ENCODE results near the gene C1QTNF6.

Gene C1QTNF6

DNA sequence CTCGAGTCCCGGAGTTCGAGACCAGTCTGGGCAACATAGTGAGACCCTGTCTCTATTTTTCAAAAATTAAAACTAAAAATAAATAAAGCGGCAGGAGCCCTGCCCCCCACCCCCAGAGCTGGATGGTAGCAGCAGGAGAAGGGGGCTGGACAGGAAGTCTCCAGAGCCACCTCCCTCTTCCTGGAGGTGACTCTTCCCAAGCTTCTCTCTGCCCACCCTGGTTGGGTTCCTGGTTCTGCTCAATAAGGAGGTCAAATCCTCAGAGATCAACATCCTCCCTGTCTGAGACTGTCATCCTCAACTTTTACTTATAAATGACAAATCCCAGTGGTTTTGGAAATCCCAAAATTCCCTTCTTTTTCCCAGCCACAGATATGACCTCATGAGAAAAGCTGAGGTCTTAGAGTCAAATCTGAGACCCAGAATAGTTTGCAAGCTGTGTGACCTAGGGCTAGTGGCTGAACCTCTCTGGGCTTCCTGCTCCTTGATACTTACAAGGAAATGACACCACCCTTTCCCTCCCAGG lies 987 bp downstream of the C1QTNF6 start:
- DNase-seq = no peak

DNA sequence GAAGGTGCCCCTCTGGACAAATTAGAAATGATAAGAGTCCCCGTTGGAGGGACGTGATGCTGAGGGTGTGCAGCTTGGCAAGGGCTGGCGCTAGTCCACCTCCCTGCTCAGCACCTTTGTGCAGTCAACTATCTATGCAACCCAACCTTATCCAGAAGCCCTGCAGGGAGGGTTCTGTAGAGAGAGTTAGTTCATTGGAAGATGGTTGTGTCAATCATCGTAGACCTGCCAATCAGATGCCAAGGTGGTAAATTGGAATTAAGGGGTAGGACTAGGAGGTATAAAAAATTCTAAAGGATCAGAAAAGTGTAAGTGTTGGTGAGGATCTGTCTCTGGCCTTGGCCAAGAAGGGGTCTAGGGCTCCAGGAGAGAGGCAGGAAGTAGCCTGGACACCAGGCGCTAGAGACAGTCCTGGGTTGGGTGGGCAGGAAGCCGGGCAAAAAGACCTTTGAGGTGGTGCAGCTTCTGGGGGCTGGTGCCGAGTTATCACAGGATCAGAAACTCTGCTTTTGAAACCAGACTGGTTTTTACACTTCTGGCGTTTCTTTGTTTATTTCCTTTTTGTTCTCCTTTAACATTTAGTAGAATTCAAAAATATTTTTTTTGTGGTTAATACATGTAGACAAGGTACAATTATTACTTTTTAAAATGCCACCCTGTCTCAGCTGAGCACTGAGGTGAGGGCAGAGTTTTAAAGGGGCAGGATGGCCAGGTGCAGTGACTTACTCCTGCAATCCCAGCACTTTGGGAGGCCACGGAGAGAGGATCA lies 1.6 kb downstream of the C1QTNF6 start:
- no peak for DNase-seq

DNA sequence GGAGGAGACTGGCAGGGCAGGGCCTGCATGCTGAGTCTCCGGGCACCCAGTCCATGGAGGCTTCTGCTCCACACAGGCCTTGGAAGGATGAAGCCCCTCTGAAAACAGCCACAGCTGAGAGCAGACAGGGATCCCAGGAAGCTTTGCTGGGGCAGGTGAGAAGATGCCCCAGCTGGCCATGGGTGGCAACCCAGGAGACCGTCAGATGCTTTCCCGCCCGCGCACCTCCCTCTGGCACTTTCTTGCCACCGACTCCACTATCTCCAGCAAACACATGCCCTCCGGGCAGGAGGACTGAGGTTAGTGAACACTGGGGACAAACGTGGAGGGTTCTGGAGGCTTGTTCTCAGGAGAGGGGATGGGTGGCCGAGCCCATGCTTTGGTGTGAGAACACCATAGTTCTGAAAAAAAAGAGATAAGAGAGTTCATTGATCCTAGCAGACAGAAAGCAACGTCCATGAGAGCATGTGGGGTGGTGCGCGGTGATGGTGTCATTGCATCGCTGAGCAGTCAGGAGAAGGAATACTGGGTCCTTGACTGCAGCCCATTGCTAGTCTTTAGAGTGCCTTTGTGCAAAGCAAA lies 2.3 kb downstream of the C1QTNF6 start:
- no peak for DNase-seq

DNA sequence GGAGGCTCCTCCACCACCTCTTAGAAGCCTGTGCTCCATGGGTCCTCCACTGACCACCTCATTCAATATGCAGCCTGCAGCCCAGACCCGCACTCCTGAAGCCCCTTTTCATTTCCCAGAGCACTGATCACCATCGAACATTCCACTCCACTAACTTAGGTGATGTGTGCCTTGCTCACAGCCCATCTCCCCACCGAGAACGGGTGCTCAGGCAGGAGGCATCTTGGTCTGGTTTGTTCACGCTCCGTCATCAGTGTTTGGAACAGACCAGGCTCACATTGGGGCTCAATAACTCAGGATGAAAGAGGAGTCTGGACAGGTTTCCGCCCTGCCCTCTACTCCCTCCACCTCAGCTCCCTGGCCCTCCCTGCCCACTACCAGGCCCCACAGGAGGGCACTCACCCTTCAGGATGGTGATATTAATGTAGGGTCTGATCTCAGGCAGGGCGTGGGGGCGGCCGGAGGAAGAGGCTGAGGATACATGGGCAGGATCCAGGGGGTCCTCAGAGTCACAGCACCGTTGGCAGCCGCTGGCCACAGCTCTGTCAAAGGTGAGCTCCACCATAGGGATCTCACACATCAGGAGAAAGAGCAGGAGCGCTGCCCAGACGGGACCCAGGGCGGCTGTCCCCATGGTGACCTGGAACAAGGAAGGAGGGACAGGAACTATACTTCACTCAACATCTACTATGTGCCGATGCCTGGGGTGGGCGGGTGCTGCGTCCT lies 3.1 kb downstream of the C1QTNF6 start:
- DNase-seq = no peak

DNA sequence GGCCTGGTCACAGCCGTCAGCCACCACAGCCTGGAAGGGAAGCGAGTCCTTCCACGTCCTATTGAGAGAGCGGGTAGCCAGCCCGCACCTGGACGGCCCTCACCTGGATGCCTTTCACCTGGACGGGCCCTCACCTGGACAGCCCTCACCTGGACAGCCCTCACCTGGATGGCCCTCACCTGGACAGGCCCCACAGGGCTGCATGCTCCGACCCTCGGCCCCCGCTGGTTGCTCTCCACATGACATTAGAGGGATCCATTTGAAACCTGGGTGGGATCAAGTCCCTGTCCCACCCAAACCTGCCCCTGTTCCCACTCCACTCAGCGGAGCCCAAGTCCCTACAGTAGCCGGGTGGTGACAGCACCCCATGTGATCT lies 3.7 kb downstream of the C1QTNF6 start:
- DNase-seq = no peak

DNA sequence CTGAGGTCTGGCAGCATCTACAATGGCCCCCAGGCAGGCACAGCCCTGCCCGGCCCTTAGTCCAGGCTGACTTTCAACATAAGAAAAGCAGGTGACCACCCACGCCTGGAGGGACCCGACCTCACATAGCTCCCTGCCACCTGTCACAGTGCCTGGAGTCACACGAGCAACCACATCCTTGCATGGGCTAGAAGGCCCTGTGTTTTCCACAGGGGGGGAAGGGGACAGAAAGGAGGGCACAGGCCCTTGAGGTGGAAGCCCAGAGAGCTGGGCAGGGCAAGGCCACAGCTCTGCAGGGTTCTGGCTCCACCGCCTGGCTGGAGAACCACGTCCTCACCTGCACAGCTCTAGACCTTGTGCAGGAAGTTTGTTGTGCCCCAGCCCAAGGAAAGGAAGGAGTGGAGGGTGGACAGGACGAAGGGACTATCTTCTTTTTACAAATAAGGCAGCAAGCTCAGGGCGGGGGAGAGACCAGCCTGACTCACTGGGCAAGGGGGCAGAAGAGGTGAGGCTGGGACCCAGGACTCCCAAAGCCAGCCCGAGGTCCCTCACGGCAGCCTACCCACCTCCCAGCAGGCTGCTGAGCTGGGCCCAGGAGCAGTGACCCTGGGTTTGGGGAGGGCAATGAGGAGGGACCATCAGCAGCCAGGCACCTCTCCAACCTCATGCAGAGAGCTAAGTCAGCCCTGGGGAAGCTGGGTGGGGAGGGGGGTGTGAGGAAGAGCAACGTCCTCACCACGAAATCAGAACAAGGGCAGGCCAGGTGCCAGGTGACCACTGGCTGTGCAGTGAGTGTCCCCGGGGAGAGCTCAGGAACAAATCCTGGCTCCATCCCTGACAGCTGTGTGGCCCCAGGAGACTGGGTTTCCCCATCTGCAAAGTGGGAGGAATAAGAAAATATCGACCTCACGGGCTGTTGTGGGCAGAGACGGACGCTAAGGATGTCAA lies 4.3 kb downstream of the C1QTNF6 start:
- no peak for DNase-seq

DNA sequence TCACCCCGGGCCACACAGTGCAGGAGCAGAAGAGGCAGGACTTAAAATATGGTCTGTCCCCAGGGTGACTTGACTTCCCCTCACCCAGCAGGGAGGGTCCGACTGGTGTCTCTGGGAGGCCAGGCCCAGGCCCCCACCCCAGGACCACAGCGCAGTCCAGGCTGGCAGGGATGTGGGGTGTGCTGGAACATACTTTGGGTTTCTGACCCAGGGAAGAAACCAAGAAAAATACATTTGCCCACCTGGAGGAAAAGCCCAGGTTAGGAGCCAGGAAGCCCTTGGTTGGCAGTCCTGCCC lies 5.2 kb downstream of the C1QTNF6 start:
- DNase-seq = no peak

DNA sequence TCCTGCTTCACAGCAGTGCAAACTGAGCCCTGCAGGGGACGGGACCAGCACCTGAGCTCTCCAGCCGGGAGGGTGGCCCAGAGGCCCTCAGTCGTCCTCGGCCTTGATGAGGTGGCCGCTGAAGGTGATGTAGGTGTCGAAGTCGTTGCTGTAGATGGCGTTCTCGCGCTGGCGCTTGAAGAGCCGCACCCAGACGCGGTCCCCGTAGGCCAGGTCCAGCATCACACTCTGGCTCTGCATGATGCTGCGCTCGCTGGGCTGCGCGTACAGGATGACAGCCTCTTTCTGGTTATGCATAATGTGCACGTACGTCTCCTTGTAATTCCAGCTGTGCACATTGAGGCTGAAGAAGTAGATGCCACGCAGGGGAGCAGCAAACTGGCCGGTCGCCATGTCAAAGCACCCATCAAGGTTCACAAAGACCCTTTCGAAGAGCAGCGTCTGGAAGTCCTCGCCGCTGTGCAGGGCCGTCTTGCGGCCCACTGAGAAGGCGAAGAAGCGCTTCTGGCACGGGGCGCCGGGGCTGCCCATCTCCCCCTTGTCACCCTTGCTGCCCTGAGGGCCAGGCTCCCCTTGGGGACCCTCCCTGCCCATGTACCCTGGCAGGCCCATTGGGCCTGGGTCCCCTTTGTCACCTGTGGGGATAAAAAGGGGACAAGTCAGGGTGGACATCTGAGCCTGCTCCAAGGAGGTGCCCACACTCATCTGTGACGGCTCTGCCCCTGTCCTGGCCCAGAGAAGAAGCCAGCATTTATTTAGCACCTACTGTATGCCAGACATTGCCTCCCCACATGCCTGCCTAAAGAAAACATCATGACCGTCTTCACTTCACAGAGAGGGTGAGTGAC lies 5.7 kb downstream of the C1QTNF6 start:
- DNase-seq = no peak

DNA sequence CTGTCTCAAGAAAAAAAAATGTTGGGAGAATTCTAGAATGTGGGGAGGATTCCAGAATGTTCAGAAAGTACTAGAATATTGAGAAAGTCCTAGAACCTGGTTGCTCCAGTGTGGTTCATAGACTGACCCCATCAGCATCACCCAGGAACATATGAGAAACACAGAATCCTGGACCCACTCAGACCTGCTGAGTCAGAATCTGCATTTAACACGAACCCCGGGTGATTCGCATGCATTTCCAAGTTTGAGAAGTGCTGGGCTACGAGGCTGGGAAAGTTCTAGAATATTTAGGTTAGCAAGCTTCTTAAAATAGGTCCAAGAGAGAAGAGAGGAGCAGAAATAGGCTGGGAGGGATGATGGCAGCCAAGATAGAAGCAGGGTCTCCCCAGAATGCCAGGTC lies 6.4 kb downstream of the C1QTNF6 start:
- DNase-seq = no peak

DNA sequence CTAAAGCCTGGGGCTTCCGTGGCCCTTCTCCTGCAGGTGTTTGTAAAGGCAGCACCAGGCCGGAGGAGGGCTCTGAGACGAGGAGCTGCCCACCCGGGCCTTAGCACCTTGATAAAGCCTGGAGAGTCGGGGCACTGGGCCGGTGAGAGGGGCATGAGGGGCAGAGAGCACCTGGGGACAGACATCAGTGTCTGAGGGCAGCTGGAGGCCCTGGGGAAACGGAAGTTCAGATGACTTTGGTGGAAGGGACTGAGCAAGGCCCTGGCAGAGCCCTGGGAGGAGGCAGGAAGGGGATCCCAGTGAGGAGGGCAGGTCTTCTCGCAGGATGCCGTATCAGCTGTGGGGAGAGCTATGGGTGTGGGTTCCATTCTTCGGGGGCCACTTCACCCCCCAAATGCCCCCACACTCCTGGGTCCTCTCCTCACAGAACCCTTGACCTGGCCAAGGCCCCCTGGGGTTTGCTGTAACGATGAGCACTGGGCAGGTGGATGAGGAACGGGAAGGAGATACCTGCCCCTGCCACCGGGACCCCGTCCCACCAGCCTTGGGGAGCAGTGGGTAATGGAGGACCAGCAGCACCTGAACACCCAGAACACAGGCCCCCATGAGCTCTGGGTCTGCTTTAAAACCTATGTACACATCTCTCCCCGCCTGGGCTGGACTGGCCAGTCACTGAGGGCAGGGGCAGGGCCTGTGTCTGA lies 7.4 kb downstream of the C1QTNF6 start:
- DNase-seq = no peak

DNA sequence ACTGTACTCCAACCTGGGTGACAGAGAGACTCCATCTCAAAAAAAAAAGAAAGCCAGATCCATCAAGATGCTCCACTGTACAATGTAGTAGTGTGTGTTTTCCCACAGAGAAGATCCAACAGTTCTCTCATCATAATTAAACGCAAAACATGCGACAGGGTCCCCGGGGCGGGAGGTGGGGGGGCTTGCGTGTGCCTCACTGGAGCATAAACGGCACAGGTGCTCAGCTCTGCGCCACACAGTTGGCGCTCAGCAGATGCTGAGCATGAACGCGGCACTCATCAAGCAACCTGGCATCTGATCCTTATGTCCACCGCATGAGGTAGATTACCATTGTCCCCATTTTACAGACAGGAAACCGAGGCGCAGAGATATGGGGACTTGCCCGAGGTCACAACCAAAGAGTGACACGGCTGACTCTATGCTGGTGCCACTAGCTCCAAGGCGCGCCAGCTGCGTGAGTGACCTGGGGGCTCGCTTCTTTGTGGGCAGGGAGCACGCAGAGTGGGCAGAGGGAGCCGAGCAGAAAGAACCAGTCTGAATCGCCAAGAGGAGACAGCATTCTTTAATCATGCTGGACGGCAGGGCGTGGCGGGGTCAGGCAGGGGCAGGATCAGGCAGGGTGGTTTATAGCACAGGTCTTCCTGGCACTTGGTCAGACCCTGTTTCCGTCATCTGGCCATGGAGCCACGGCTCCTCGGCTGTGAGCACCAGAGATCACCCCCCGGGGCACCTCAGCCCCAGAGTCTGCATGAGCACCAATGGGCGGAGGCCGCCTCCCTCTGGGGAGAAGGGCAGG lies 8.2 kb downstream of the C1QTNF6 start:
- no peak for DNase-seq

DNA sequence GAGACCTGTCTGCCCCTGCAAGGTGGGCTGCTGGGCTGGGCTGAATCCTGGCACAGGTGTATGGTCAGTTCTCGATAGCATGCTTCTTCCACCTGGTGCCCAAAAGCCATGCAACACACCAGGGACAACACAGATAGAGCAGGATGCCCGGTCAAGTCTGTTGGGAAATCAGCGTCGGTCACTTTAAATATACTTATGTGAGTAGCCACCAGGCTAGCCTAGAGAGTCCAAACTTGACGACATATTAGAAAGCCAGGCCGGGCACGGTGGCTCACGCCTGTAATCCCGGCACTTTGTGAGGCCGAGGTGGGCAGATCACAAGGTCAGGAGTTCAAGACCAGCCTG lies 8.9 kb downstream of the C1QTNF6 start:
- no peak for DNase-seq

DNA sequence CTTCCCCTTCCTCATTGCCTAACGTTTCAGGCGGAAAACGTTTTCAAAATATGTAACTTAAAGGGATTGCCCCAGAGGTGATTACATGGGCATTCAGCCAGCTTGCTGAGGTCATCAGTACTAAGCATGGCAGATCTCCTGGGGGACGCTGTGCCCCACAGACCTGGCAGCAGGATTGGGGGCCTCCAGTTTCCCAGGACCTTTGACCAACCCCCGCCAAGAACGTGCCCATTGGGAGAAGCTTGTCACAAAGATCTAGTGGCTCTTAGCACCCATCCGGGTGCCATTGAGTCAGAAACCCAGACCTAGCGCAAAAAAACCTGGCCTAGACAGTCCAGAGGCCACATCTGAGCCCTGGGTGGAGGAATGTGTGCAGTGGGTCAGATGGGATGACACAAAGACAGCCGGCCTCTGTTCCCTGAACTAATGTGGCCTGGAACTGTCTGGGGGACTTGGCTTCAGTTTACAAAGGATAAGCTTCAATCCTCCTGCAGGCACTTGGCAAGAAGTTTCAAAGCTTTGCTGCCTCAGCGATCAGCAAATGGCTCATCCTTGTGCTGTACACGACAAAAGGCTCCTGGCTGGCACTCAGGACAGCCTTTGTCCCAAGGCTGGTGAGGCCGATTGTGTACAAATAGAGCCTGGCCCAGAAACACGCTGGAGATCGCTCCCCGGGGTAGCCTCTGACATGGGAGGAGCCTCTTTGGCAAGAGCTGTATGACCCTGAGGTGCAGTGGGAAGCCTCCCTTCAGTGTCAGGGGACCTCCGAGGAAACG lies 9.5 kb downstream of the C1QTNF6 start:
- no peak for DNase-seq

DNA sequence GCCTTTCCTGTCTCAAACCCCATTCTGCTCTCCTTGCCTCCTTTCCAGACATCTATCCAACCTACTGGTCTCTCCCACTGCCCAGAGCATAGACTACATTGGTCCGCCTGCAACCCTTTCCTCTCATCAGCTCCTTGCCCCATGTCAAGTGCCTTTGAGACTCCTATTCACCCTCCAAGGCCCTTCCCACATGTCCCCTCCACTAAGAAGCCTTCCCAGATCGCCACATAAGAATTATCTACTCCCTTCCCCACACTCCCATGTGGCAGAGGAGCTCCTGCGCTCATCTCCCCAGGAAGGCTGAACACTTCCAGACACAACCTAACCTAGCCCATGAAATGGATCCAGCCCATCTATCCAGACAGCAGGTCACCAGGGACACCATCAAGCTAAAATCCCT lies 10.3 kb downstream of the C1QTNF6 start:
- no peak for DNase-seq

DNA sequence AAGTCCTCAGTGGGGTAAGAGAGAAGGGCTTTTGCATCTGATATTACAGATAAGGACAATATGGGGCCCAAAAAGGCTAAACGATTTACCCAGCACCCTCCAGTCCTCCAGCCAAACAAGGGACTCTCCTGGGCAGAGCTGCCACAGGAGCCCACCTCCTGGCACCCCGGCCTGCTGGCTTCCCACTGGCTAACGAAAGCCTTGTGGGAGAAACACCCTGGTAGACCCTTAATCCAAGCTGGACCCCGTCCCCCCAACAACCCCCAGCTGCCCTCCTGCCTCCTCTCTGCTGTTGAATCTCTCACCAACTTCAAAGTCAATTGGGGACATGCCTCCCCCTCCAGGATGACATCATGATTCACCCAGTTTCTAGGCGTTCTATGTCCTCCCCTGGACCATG lies 10.8 kb downstream of the C1QTNF6 start:
- no peak for DNase-seq

DNA sequence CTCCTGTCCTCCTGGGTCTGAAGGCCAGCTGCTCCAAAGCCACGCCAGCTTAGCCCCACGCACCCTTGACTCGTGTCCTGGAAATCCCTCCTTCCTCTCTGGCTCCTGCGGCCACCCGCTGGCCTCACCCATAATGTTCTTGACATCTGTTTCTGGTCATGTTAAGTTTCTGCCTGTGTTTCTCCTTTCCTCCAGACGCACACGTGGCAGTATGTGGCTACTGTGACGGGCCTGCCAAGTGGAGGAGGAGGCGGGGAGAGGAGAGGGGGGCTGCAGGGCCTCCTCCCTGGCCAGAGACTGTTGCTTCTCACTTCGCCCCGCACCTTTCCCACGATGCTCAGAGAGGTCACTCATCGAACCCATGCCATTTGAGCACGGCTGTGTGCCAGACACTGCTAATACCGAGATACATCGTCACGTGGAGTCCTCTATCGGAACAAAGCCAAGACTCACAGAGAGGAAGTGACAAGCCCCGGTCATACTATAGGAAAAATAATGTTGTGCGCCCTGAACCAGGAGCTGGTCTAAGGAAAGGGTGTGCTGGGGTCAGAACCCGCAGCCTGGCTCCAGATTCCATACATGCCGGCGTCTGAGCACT lies 11.5 kb downstream of the C1QTNF6 start:
- DNase-seq = no peak

DNA sequence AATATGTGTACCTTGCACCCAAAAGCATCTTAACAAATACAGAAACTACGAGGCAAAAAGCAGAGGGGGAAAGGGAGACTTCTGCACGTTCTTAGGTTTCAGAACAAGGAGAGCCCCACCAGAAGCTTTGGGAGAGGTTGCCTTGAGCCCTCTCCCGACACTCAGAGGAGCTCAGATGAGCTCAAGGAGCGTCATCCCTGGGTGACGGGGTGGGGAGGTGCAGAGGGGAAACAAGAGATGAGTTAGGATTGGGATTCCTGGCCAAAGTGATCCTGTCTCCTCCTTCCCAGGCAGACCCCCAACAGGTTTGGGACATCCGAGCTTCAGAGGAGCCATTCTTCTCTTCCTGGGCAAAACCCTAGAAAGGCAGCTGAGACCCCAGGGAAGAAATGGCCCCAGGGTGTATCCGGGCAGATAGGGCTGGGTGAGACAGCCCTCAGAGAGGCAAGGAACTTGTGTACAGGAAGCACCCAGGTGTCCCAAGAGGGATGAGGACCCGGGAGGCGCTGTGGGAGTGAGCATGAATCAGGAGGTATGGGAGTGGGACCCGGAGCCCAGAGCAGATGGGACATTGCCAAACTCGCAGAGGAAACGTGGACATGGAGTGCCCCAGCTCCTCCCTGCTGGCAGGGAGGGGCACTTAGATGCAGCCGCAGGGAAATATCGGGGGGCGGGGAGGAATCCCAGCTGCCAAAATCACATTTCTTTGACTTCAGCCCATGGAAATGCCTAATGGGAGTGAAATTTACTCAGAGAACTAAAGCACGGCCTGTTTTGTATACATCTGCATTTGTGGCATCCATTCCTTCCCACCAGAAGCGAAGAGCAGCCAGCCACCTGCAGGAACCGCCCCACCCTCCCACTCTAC lies 12.4 kb downstream of the C1QTNF6 start:
- DNase-seq = no peak

DNA sequence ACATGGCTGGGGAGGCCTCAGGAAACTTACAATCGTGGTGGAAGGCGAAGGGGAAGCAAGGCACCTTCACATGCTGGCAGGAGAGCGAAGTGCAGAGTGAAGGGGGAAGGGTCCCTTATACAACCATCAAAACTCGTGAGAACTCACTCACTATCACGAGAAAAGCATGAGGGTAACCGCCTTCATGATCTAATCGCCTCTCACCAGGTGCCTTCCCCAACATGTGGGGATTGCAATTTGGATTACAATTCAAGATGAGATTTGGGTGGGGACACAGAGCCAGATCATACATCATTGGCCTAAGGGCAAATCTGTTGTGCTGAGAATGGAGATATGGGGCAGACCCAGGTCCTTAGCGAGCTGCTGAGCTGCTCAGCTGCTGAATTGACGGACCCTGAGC lies 13.1 kb downstream of the C1QTNF6 start:
- DNase-seq = no peak

DNA sequence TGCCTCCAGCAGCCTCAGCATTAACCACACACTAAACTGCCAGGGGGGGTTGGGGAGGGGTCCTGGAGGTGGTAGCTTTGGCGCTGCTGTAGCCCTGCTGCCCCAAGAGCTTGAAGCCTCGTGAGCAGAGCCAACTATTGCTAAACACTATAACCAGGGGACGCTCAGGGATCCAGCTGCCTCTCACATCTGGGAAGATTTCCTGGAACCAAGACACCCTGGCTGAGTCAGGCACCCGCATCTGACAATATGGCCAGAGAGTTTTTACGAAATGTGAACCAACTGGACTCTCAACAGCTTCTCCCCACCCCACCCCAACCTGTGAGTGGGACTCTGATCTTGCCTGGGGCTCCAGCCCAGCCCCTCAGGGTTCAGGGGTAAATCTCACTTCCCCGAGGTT lies 14.3 kb downstream of the C1QTNF6 start:
- no peak for DNase-seq

Measured in NCI-H526 treated with DMSO at 0.1 percent for 48 hours (cell line).